Esophagus muscularis mucosa (tissue), 4 donors: ENCODE data around the gene ZSCAN18. TPM values are rescaled to one million over a fixed set of nuclear protein-coding genes. Genes with fewer than 3 reads are reported as not detected.

Experiments used
- DNase-seq: peaks from one replicate; pipeline ENCODE4 v3.0.0-alpha.2; 2017; ENCODE audit errors: extremely low spot score
- H3K27ac ChIP-seq, 4 donors: fragments of 200-600 bp; sonication (generic); replicated peaks in 1 of 4; 1 replicate in 3 of 4; 2 replicates in 1 of 4; pipeline ENCODE4 v1.5.1; 2016 to 2019; ENCODE audit warnings: mild to moderate bottlenecking in 1 of 4
- H3K27me3 ChIP-seq, 4 donors: fragments of 200-600 bp; sonication (generic); one replicate each; pipeline versions ENCODE4 v1.5.1 to v1.6.0; 2016 to 2019
- H3K36me3 ChIP-seq, 4 donors: fragments of 200-600 bp; sonication (generic); one replicate each; pipeline ENCODE4 v1.5.1; 2016 to 2019
- H3K4me1 ChIP-seq, 4 donors: fragments of 200-600 bp; sonication (generic); one replicate each; pipeline ENCODE4 v1.5.1; 2016 to 2019
- H3K4me3 ChIP-seq, 4 donors: fragments of 200-600 bp; sonication (generic); 1 replicate in 2 of 4; 2 replicates in 2 of 4; pipeline ENCODE4 v1.5.1; 2016 to 2019; ENCODE audit warnings: mild to moderate bottlenecking in 4 of 4, moderate library complexity in 1 of 4
- H3K9me3 ChIP-seq, 4 donors: fragments of 200-600 bp; sonication (generic); 1 replicate in 3 of 4; 2 replicates in 1 of 4; pipeline ENCODE4 v1.5.1; 2016 to 2019
- CTCF ChIP-seq, 3 experiments: fragments of 200-600 bp in 2 of 3; fragments of 450-650 bp in 1 of 3; sonication (generic) in 2 of 3; IDR thresholded peaks; one replicate each; pipeline ENCODE4 v1.5.1; 2017 to 2019; ENCODE audit warnings: antibody characterized with exemption in 3 of 3, mild to moderate bottlenecking in 2 of 3, moderate library complexity in 1 of 3
- EP300 ChIP-seq: sonication (generic); formaldehyde crosslinking; IDR thresholded peaks from one replicate; pipeline ENCODE4 v1.6.1; 2017; ENCODE audit warnings: antibody characterized with exemption
- POLR2A ChIP-seq: fragments of 450-650 bp; IDR thresholded peaks from one replicate; pipeline ENCODE4 v1.6.1; 2017; ENCODE audit warnings: antibody characterized with exemption, moderate library complexity, mild to moderate bottlenecking, low read depth
- POLR2AphosphoS5 ChIP-seq, 2 donors: sonication (generic); formaldehyde crosslinking; IDR thresholded peaks; one replicate each; pipeline ENCODE4 v1.6.1; 2017; ENCODE audit warnings: antibody characterized with exemption in 2 of 2
- WGBS: methylation state at CpG from one replicate; pipeline ENCODE4 v1.1.5; 2018; 5-methylcytosine and 5-hydroxymethylcytosine counted together
- intact Hi-C: fragments of 100-400 bp; cut with DNase I; formaldehyde crosslinking; loops from one replicate; pipeline ENCODE4 v1.15.1; 2023
- total RNA-seq, 4 donors: library from RNA; depleted of rRNA; stranded (reverse); fragments of >200 nt; gene quantifications; one replicate each; pipeline versions ENCODE4 v1.1.0 to v1.2.1, GENCODE V29; 2016

The ZSCAN18 gene
- total RNA-seq, 4 donors from 2014 or later = 93.0 to 141 (median 124) TPM

- Histone ChIP-seq H3K9me3 (peaks cover 0 to 89% (median 64%) of the 10 kb centered on the region in 4 donors), H3K27me3 (peaks cover 0 to 34% (median 0%) of the 10 kb centered on the region in 4 donors)
- 71% methylated on average over 28 of the region's 54 CpGs for WGBS
These were observed 55.3 kb downstream of the ZSCAN18 start for GRCh38 chr19:58042495-58043340.

GRCh38 chr19:58040751-58041525 is 57.1 kb downstream of the ZSCAN18 start:
- intact Hi-C loops = no loop called here
- Histone ChIP-seq H3K4me1 (peaks cover 0 to 9% (median 4%) of the 10 kb centered on the region in 4 donors), H3K9me3 (peaks cover 0 to 78% (median 54%) of the 10 kb centered on the region in 4 donors), H3K27ac (no peak overlapping the region), H3K4me3 (no peak overlapping the region), H3K27me3 (peaks cover 0 to 47% (median 0%) of the 10 kb centered on the region in 4 donors), H3K36me3 (no peaks in the 10 kb centered on the region)
- TF ChIP-seq CTCF (IDR thresholded peaks at IDR 0.05) (no peak), POLR2AphosphoS5 (IDR thresholded peaks at IDR 0.05) (no peak), EP300 (no peak), POLR2A (no peak)
- 91% methylated on average over 18 of the region's 21 CpGs for WGBS
- DNase-seq = no peak

More at GRCh38 chr19:58042495-58043340, 55.3 kb downstream of the ZSCAN18 start:
- Histone ChIP-seq H3K36me3 (no peaks in the 10 kb centered on the region), H3K4me3 (no peak overlapping the region), H3K27ac (no peak overlapping the region), H3K4me1 (peaks cover 0 to 7% (median 3%) of the 10 kb centered on the region in 4 donors)
- intact Hi-C loops = no loop called here
- TF ChIP-seq EP300 (no peak), POLR2AphosphoS5 (IDR thresholded peaks at IDR 0.05) (no peak), CTCF (IDR thresholded peaks at IDR 0.05) (no peak), POLR2A (no peak)
- DNase-seq = no peak

- no peaks in the 10 kb centered on the region for H3K36me3 ChIP-seq
- H3K4me1 ChIP-seq = peaks cover 3 to 18% (median 11%) of the 10 kb centered on the region in 4 donors
- TF ChIP-seq POLR2A = no peak
- no peak for TF ChIP-seq POLR2AphosphoS5 (IDR thresholded peaks at IDR 0.05)
- no peak for TF ChIP-seq CTCF (IDR thresholded peaks at IDR 0.05)
- TF ChIP-seq EP300 = no peak
- peaks cover 0 to 73% (median 41%) of the 10 kb centered on the region in 4 donors for H3K9me3 ChIP-seq
- intact Hi-C loops = no loop called here
- peaks cover 0 to 64% (median 2%) of the 10 kb centered on the region in 4 donors for H3K27me3 ChIP-seq
- H3K27ac ChIP-seq = no peak overlapping the region
- H3K4me3 ChIP-seq = no peak overlapping the region
- WGBS = 43% methylated on average over 7 of the region's 8 CpGs
- no peak for DNase-seq
These were observed 59.3 kb downstream of the ZSCAN18 start for GRCh38 chr19:58038688-58039204.

- Histone ChIP-seq H3K9me3 (peaks cover 0 to 72% (median 38%) of the 10 kb centered on the region in 4 donors), H3K27ac (no peak overlapping the region), H3K4me3 (peak overlapping the region in 1 of 4 donors; percentile 13), H3K27me3 (peaks cover 0 to 69% (median 2%) of the 10 kb centered on the region in 4 donors), H3K4me1 (peaks cover 3 to 25% (median 17%) of the 10 kb centered on the region in 4 donors), H3K36me3 (no peaks in the 10 kb centered on the region)
- intact Hi-C loops = no loop called here
- WGBS = 14% methylated on average over 31 of the region's 44 CpGs
- no peak for TF ChIP-seq EP300
- TF ChIP-seq POLR2AphosphoS5 (IDR thresholded peaks at IDR 0.05) = no peak
- no peak for TF ChIP-seq CTCF (IDR thresholded peaks at IDR 0.05)
- TF ChIP-seq POLR2A = no peak
- DNase-seq = no peak
These were observed 59.9 kb downstream of the ZSCAN18 start for GRCh38 chr19:58037927-58038687.
